Measurements from ENCODE around the gene LAMA2. TPM values are rescaled to one million over a fixed set of nuclear protein-coding genes. Genes with fewer than 3 reads are reported as not detected.

LAMA2 gene
- total RNA-seq, 1 experiment from 2014 or later = 0.18 TPM

- DNase-seq (ENCODE audit: low read depth) = no peak
Observed at GRCh38 chr6:129210684-129211083, 327.7 kb downstream of the LAMA2 start.

- no peak for DNase-seq (ENCODE audit: low read depth)
Observed at GRCh38 chr6:129211626-129212025, 328.7 kb downstream of the LAMA2 start.

GRCh38 chr6:129212081-129212480 is 329.1 kb downstream of the LAMA2 start:
- DNase-seq (ENCODE audit: low read depth) = no peak

- no peak for DNase-seq (ENCODE audit: low read depth)
Observed at GRCh38 chr6:129215246-129215645, 332.3 kb downstream of the LAMA2 start.

- no peak for DNase-seq (ENCODE audit: low read depth)
Observed at GRCh38 chr6:129215916-129216520, 333.1 kb downstream of the LAMA2 start.

GRCh38 chr6:129217701-129218100 is 334.8 kb downstream of the LAMA2 start:
- no peak for DNase-seq (ENCODE audit: low read depth)

GRCh38 chr6:129233458-129234134 is 350.7 kb downstream of the LAMA2 start:
- no peak for DNase-seq (ENCODE audit: low read depth)

GRCh38 chr6:129235167-129236000 is 352.4 kb downstream of the LAMA2 start:
- no peak for DNase-seq (ENCODE audit: low read depth)

GRCh38 chr6:129236001-129236517 is 353.1 kb downstream of the LAMA2 start:
- no peak for DNase-seq (ENCODE audit: low read depth)

GRCh38 chr6:129238991-129239390 is 356.1 kb downstream of the LAMA2 start:
- DNase-seq (ENCODE audit: low read depth) = no peak

GRCh38 chr6:129239825-129240491 is 357.0 kb downstream of the LAMA2 start:
- no peak for DNase-seq (ENCODE audit: low read depth)

GRCh38 chr6:129240492-129240853 is 357.5 kb downstream of the LAMA2 start:
- no peak for DNase-seq (ENCODE audit: low read depth)

GRCh38 chr6:129242546-129242945 is 359.6 kb downstream of the LAMA2 start:
- no peak for DNase-seq (ENCODE audit: low read depth)

- no peak for DNase-seq (ENCODE audit: low read depth)
Observed at GRCh38 chr6:129243377-129243776, 360.4 kb downstream of the LAMA2 start.

GRCh38 chr6:129248946-129249345 is 366.0 kb downstream of the LAMA2 start:
- no peak for DNase-seq (ENCODE audit: low read depth)

- DNase-seq (ENCODE audit: low read depth) = peak; percentile 63
Observed at GRCh38 chr6:129251669-129252376, 368.9 kb downstream of the LAMA2 start.

- DNase-seq (ENCODE audit: low read depth) = no peak
Observed at GRCh38 chr6:129252377-129253071, 369.6 kb downstream of the LAMA2 start.

- no peak for DNase-seq (ENCODE audit: low read depth)
Observed at GRCh38 chr6:129253242-129253641, 370.3 kb downstream of the LAMA2 start.

- DNase-seq (ENCODE audit: low read depth) = no peak
Observed at GRCh38 chr6:129253727-129254126, 370.8 kb downstream of the LAMA2 start.

- DNase-seq (ENCODE audit: low read depth) = no peak
Observed at GRCh38 chr6:129257196-129257595, 374.3 kb downstream of the LAMA2 start.
